MCF 10A (cell line): ENCODE measurements around the gene FTH1. TPM values are rescaled to one million over a fixed set of nuclear protein-coding genes. Genes with fewer than 3 reads are reported as not detected.

Experiments used
- BruUV-seq: library from RNA; stranded (reverse); fragments of 400-500 nt; replicated peaks from 2 replicates; lab custom pipeline; 2021; lab: Mats Ljungman, UMichigan
- CTCF ChIA-PET: fragments of 300-600 bp; sonication (Branson Sonifier 250); formaldehyde crosslinking; extraction: SDS; loops from one replicate; lab custom pipeline; 2021; ENCODE audit warnings: antibody characterized with exemption, inconsistent platforms; lab: Yijun Ruan, JAX
- POLR2A ChIA-PET: fragments of 300-600, 350-650 bp; sonication (Branson Sonifier 250); formaldehyde crosslinking; extraction: SDS; loops from one replicate; lab custom pipeline; 2020; ENCODE audit warnings: antibody characterized with exemption, inconsistent platforms; lab: Yijun Ruan, JAX
- DNase-seq: peaks from one replicate; pipeline ENCODE4 v3.0.0-alpha.2; 2018; ENCODE audit not compliant: unreplicated experiment
- H3K27ac Mint-ChIP-seq: one replicate; pipeline ENCODE4 v1.8.0; 2022; ENCODE audit warnings: mild to moderate bottlenecking, low read depth, mixed read lengths; ENCODE audit not compliant: unreplicated experiment
- H3K27me3 Mint-ChIP-seq: one replicate; pipeline ENCODE4 v1.8.0; 2022; ENCODE audit warnings: mixed read lengths; ENCODE audit not compliant: insufficient read depth, unreplicated experiment
- H3K36me3 Mint-ChIP-seq: one replicate; pipeline ENCODE4 v1.8.0; 2022; ENCODE audit warnings: mild to moderate bottlenecking, moderate library complexity, mixed read lengths; ENCODE audit not compliant: insufficient read depth, unreplicated experiment
- H3K4me1 Mint-ChIP-seq: one replicate; pipeline ENCODE4 v1.8.0; 2022; ENCODE audit warnings: mixed read lengths; ENCODE audit not compliant: insufficient read depth, unreplicated experiment
- H3K4me3 Mint-ChIP-seq: one replicate; pipeline ENCODE4 v1.8.0; 2022; ENCODE audit warnings: mild to moderate bottlenecking, moderate library complexity, mixed read lengths; ENCODE audit not compliant: unreplicated experiment
- H3K9me3 Mint-ChIP-seq: one replicate; pipeline ENCODE4 v1.8.0; 2022; ENCODE audit warnings: mixed read lengths; ENCODE audit not compliant: unreplicated experiment
- intact Hi-C: fragments of 100-400 bp; cut with micrococcal nuclease; formaldehyde crosslinking; loops from 2 replicates; pipeline ENCODE4 v1.14.1; 2022
- total RNA-seq: library from RNA; stranded (reverse); gene quantifications from 2 replicates; pipeline ENCODE4 v1.2.3, GENCODE V29; 2022
- TF ChIP-seq, protein P1 (sequence below): fragments of 200-600 bp; IDR thresholded peaks from one replicate; pipeline ENCODE4 v1.8.0; 2022; ENCODE audit warnings: antibody characterized with exemption, mild to moderate bottlenecking; ENCODE audit not compliant: unreplicated experiment

Gene FTH1
- total RNA-seq, 1 experiment from 2014 or later: 8,367 TPM

GRCh38 chr11:61963282-61964057 lies 4.0 kb downstream of the FTH1 start:
- CTCF ChIA-PET: interaction anchor here (0.6 to 6.7 kb wide), 8 partner anchors 15 to 738 kb away, joined by 3 to 54 read pairs (median 8); partner anchors contain the start of gene BEST1
- Mint-ChIP-seq H3K4me3 (peak overlapping the region; percentile 90), H3K9me3 (no peaks in the 10 kb centered on the region), H3K36me3 (peaks cover 85% of the 10 kb centered on the region), H3K4me1 (peaks cover 47% of the 10 kb centered on the region), H3K27me3 (no peaks in the 10 kb centered on the region), H3K27ac (peak overlapping the region; percentile 70)
- no TSS peak for BruUV-seq
- TF ChIP-seq, protein P1, sequence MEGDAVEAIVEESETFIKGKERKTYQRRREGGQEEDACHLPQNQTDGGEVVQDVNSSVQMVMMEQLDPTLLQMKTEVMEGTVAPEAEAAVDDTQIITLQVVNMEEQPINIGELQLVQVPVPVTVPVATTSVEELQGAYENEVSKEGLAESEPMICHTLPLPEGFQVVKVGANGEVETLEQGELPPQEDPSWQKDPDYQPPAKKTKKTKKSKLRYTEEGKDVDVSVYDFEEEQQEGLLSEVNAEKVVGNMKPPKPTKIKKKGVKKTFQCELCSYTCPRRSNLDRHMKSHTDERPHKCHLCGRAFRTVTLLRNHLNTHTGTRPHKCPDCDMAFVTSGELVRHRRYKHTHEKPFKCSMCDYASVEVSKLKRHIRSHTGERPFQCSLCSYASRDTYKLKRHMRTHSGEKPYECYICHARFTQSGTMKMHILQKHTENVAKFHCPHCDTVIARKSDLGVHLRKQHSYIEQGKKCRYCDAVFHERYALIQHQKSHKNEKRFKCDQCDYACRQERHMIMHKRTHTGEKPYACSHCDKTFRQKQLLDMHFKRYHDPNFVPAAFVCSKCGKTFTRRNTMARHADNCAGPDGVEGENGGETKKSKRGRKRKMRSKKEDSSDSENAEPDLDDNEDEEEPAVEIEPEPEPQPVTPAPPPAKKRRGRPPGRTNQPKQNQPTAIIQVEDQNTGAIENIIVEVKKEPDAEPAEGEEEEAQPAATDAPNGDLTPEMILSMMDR: no peak
- intact Hi-C loops: loop anchor here (1.0 to 5.0 kb wide), 2 partner anchors 66 to 91 kb away; no protein-coding TSS in a partner anchor
- POLR2A ChIA-PET: interaction anchor here (0.6 to 27.4 kb wide), 11 partner anchors 7 to 106 kb away, joined by 3 to 1703 read pairs (median 5); partner anchors contain the start of gene BEST1
- peak; percentile 76 for DNase-seq

DNA sequence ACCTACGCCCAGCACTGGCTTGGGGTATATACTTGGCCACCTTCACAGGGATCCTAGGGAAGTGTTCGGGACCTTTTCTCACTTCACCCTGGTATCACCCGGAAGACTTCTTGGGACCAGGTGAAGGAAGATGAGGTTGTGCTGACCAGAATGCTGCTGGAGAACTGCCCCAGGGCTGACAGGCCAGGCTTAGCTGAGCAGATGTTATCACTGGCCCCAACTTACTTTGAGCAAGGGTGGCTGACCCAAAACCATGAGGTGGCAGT lies 4.5 kb downstream of the FTH1 start:
- no peak for DNase-seq
- Mint-ChIP-seq H3K4me1 (peaks cover 45% of the 10 kb centered on the region), H3K9me3 (no peaks in the 10 kb centered on the region), H3K27me3 (no peaks in the 10 kb centered on the region), H3K4me3 (peak overlapping the region; percentile 90), H3K36me3 (peaks cover 86% of the 10 kb centered on the region), H3K27ac (peak overlapping the region; percentile 70)
- intact Hi-C loops: loop anchor here (1.0 to 5.0 kb wide), 2 partner anchors 66 to 91 kb away; no protein-coding TSS in a partner anchor
- no TSS peak for BruUV-seq
- ChIA-PET POLR2A (interaction anchor here (0.6 to 27.4 kb wide), 13 partner anchors 8 to 165 kb away, joined by 3 to 1703 read pairs (median 5); partner anchors contain the start of gene BEST1), CTCF (interaction anchor here (0.6 to 6.7 kb wide), 6 partner anchors 14 to 738 kb away, joined by 3 to 54 read pairs (median 12); partner anchors contain the start of gene BEST1)
- TF ChIP-seq, protein P1: no peak

GRCh38 chr11:61962213-61963015 lies 5.0 kb downstream of the FTH1 start:
- H3K36me3 Mint-ChIP-seq: peaks cover 84% of the 10 kb centered on the region
- H3K4me3 Mint-ChIP-seq: peak overlapping the region; percentile 90
- peaks cover 45% of the 10 kb centered on the region for H3K4me1 Mint-ChIP-seq
- ChIA-PET POLR2A (interaction anchor here (0.6 to 27.4 kb wide), 15 partner anchors 8 to 178 kb away, joined by 3 to 1703 read pairs (median 4); partner anchors contain the start of gene BEST1), CTCF (interaction anchor here (0.6 to 6.7 kb wide), 10 partner anchors 14 to 739 kb away, joined by 3 to 54 read pairs (median 6); partner anchors contain the start of gene BEST1)
- no peaks in the 10 kb centered on the region for H3K9me3 Mint-ChIP-seq
- no peak for DNase-seq
- TF ChIP-seq, protein P1: no peak
- no TSS peak for BruUV-seq
- H3K27ac Mint-ChIP-seq: peak overlapping the region; percentile 70
- no peaks in the 10 kb centered on the region for H3K27me3 Mint-ChIP-seq
- intact Hi-C loops: loop anchor here (1.0 to 5.0 kb wide), 2 partner anchors 65 to 92 kb away; no protein-coding TSS in a partner anchor
